Ascending aorta (tissue), 2 donors: ENCODE results near the gene TMEM163. TPM values are rescaled to one million over a fixed set of nuclear protein-coding genes. Genes with fewer than 3 reads are reported as not detected.

ENCODE experiments used
- DNase-seq, 2 donors: peaks; one replicate each; pipeline ENCODE4 v3.0.0-alpha.2; 2019; ENCODE audit warnings: low spot score in 2 of 2
- H3K27ac ChIP-seq, 2 donors: fragments of 200-600 bp; sonication (generic); one replicate each; pipeline ENCODE4 v1.5.1; 2016 to 2017; ENCODE audit warnings: mild to moderate bottlenecking in 1 of 2
- H3K27me3 ChIP-seq: fragments of 200-600 bp; sonication (generic); one replicate; pipeline ENCODE4 v1.5.1; 2017
- H3K36me3 ChIP-seq, 2 donors: fragments of 200-600 bp; sonication (generic); one replicate each; pipeline ENCODE4 v1.5.1; 2016
- H3K4me1 ChIP-seq, 2 donors: fragments of 200-600 bp; sonication (generic); one replicate each; pipeline ENCODE4 v1.5.1; 2016 to 2017; ENCODE audit warnings: mild to moderate bottlenecking in 1 of 2
- H3K4me3 ChIP-seq, 2 donors: fragments of 200-600 bp; sonication (generic); one replicate each; pipeline ENCODE4 v1.5.1; 2016 to 2017; ENCODE audit warnings: mild to moderate bottlenecking in 1 of 2
- H3K9me3 ChIP-seq, 2 donors: fragments of 200-600 bp; sonication (generic); one replicate each; pipeline ENCODE4 v1.5.1; 2016
- CTCF ChIP-seq, 3 experiments: fragments of 200-600 bp in 2 of 3; fragments of 450-650 bp in 1 of 3; sonication (generic) in 2 of 3; IDR thresholded peaks; one replicate each; pipeline ENCODE4 v1.5.1; 2016 to 2019; ENCODE audit warnings: antibody characterized with exemption in 3 of 3, mild to moderate bottlenecking in 1 of 3, moderate library complexity in 1 of 3
- intact Hi-C: fragments of 100-400 bp; cut with DNase I; formaldehyde crosslinking; loops from one replicate; pipeline ENCODE4 v1.15.1; 2023
- total RNA-seq: library from RNA; depleted of rRNA; stranded (reverse); fragments of >200 nt; gene quantifications from one replicate; pipeline ENCODE4 v1.1.0, GENCODE V29; 2016

TMEM163 gene
- total RNA-seq, 1 donor from 2014 or later: not detected

DNA sequence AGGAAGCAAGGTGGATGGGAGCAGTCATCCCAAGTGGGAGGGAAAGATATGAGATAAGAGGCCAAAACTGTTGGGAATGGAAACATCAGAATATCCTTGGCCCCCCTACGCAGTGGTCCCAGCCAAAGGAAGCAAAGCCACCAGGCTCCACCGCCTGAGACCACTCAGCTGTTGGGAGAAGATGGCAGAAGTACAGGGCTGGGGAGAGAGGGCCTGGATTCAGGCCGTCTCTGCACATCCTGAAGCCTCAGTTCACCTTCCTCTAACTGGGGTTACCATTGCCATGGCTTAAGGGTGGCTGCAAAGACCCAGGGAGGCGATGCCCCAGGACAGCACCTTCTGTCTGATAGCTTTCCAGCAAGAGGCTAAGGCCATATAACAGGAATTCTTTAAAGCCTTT lies 271.1 kb downstream of the TMEM163 start:
- DNase-seq: no peak
- Histone ChIP-seq H3K36me3 (peaks cover 14 to 21% of the 10 kb centered on the region in 2 donors), H3K9me3 (no peaks in the 10 kb centered on the region), H3K27ac (no peak overlapping the region), H3K27me3 (no peaks in the 10 kb centered on the region), H3K4me3 (no peak overlapping the region), H3K4me1 (no peaks in the 10 kb centered on the region)
- intact Hi-C loops: no loop called here
- no peak for TF ChIP-seq CTCF (IDR thresholded peaks at IDR 0.05)

- intact Hi-C loops: no loop called here
- DNase-seq: no peak
Measured at GRCh38 chr2:134446383-134447017, 272.3 kb downstream of the TMEM163 start.

DNA sequence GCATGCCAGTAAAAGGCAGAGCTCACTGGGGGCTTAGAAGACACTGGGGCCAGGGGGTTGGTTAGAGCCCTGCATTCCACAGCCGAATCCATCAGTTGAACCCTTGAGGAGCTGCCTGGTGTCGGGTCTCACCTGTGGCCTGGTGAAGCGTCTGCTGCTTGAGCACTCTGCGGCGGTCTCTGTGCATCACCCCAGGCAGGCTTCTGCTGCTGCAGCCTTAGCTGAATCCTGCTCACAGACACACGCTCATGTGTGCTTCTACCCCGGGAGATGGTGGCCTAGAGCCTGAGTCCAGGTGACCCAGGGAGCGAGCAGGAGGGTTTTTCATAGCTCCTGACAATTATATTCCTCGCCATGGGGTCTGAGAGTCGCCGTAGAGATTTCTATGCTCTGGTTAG lies 272.8 kb downstream of the TMEM163 start:
- H3K27me3 ChIP-seq: no peaks in the 10 kb centered on the region
- TF ChIP-seq CTCF (IDR thresholded peaks at IDR 0.05): no peak
- H3K9me3 ChIP-seq: no peaks in the 10 kb centered on the region
- intact Hi-C loops: no loop called here
- no peaks in the 10 kb centered on the region for H3K4me1 ChIP-seq
- peaks cover 14 to 21% of the 10 kb centered on the region in 2 donors for H3K36me3 ChIP-seq
- H3K4me3 ChIP-seq: no peak overlapping the region
- no peak for DNase-seq
- H3K27ac ChIP-seq: no peak overlapping the region

More at GRCh38 chr2:134446383-134447017, 272.3 kb downstream of the TMEM163 start:
- Histone ChIP-seq H3K9me3 (no peaks in the 10 kb centered on the region), H3K4me1 (no peaks in the 10 kb centered on the region), H3K27me3 (no peaks in the 10 kb centered on the region), H3K4me3 (no peak overlapping the region), H3K36me3 (peaks cover 14 to 21% of the 10 kb centered on the region in 2 donors), H3K27ac (no peak overlapping the region)
- no peak for TF ChIP-seq CTCF (IDR thresholded peaks at IDR 0.05)

DNA sequence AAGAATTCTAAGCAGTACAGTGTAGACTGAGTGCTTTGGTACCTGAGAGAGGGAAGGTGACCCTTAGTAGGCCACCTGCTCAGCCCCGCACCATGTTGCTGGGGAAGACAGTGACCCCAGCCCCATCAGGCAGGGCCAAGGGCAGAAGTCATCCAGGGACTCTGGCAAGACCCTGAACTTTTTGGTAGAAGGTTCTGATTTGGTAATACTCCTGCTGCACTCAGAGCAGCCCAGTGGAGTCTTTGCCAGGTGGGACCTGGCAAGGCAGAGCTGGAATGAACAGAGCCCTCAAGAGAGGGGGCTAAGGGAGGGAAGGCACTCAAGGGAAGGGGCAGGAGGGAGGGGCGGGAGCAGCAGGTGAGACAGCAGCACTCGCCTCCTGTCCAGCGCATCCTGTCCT lies 273.7 kb downstream of the TMEM163 start:
- DNase-seq: no peak
- no peak overlapping the region for H3K4me3 ChIP-seq
- no peak overlapping the region for H3K27ac ChIP-seq
- intact Hi-C loops: no loop called here
- no peaks in the 10 kb centered on the region for H3K27me3 ChIP-seq
- peaks cover 14 to 21% of the 10 kb centered on the region in 2 donors for H3K36me3 ChIP-seq
- no peak for TF ChIP-seq CTCF (IDR thresholded peaks at IDR 0.05)
- no peaks in the 10 kb centered on the region for H3K4me1 ChIP-seq
- H3K9me3 ChIP-seq: no peaks in the 10 kb centered on the region

DNA sequence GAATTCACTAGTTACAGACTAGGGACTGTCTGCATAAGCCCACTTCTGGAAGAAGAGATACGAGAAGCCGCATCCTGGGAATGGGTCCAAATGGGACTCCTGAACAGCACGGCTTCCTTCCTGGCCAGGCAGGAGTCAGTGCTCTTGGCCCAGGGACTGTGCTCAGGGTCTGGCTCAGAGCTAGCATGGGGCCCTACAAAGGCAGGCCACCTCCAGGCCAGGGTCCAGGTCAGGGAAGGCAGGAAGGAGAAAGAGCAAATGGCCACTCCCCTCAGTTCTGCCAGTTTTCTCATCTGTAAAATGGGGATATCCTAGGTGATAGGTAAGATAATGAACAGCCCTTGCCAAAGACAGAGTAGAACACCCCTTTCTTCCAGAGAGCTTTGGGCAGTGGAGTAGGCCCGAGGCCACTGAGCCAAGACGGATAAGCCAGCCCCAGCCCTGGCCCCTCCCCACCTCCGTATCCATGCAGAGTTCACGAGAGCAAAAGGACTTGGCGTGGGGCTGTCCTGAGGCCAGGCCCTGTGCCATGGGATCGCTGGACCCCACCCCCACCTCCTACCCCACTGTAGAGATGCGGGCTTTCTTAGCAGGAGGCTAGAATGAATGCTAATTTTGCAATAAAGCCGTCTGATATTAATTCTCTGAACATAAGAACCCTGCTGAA lies 274.9 kb downstream of the TMEM163 start:
- intact Hi-C loops: no loop called here
- TF ChIP-seq CTCF (IDR thresholded peaks at IDR 0.05): no peak

More for the DNA sequence above, 274.9 kb downstream of the TMEM163 start:
- no peak for DNase-seq
- H3K27me3 ChIP-seq: no peaks in the 10 kb centered on the region
- no peak overlapping the region for H3K4me3 ChIP-seq
- peaks cover 12 to 20% of the 10 kb centered on the region in 2 donors for H3K36me3 ChIP-seq
- no peak overlapping the region for H3K27ac ChIP-seq
- H3K4me1 ChIP-seq: no peaks in the 10 kb centered on the region
- H3K9me3 ChIP-seq: no peaks in the 10 kb centered on the region
